GM12878 (cell line): ENCODE measurements around the gene C9orf72.

ENCODE experiments used
- ATF3 ChIP-seq: IDR thresholded peaks from 2 replicates; pipeline ENCODE4 v1.6.1; 2011; ENCODE audit warnings: low read depth, mild to moderate bottlenecking, low read length, moderate library complexity, borderline replicate concordance; ENCODE audit errors: extremely low read depth
- E2F4 ChIP-seq: IDR thresholded peaks from 2 replicates; pipeline ENCODE4 v1.6.1; 2012; ENCODE audit warnings: low read depth, low read length, improper control_type of control experiment
- ESRRA ChIP-seq: IDR thresholded peaks from 2 replicates; pipeline ENCODE4 v1.6.1; 2012; ENCODE audit warnings: mild to moderate bottlenecking, low read length, improper control_type of control experiment
- MYC ChIP-seq: IDR thresholded peaks from 2 replicates; pipeline ENCODE4 v1.6.1; 2011; ENCODE audit warnings: mild to moderate bottlenecking, low read length, moderate library complexity, inconsistent platforms; ENCODE audit not compliant: insufficient read depth, insufficient replicate concordance, insufficient read length, severe bottlenecking
- POLR2A ChIP-seq: IDR thresholded peaks from 2 replicates; pipeline ENCODE4 v1.6.1; 2011; ENCODE audit warnings: low read depth, mild to moderate bottlenecking, low read length
- SRF ChIP-seq, 2 experiments: IDR thresholded peaks; 2 replicates each; pipeline ENCODE4 v1.6.1; 2011; ENCODE audit warnings: low read depth in 2 of 2, low read length in 2 of 2, mild to moderate bottlenecking in 1 of 2, moderate library complexity in 1 of 2
- STAT3 ChIP-seq: IDR thresholded peaks from 2 replicates; pipeline ENCODE4 v1.6.1; 2011; ENCODE audit warnings: low read depth, low read length, improper control_type of control experiment
- TAF1 ChIP-seq: IDR thresholded peaks from 2 replicates; pipeline ENCODE4 v1.6.1; 2011; ENCODE audit warnings: mild to moderate bottlenecking, low read depth, low read length, borderline replicate concordance
- YY1 ChIP-seq: IDR thresholded peaks from 2 replicates; pipeline ENCODE4 v1.6.1; 2011; ENCODE audit warnings: low read depth, mild to moderate bottlenecking, low read length
- TF ChIP-seq, protein P1 (sequence below): fragments of 450-650 bp; IDR thresholded peaks from 2 replicates; pipeline ENCODE4 v1.6.1; 2017; ENCODE audit warnings: mild to moderate bottlenecking
- TF ChIP-seq, protein P2 (sequence below), 3 experiments: IDR thresholded peaks in 2 of 3; conservative IDR thresholded peaks in 1 of 3; 2 replicates each; pipeline ENCODE4 v1.5.1; 2011; ENCODE audit warnings: low read depth in 3 of 3, low read length in 3 of 3, mild to moderate bottlenecking in 3 of 3, control low read depth in 2 of 3, moderate library complexity in 2 of 3, inconsistent platforms in 1 of 3, mixed read lengths in 1 of 3; ENCODE audit not compliant: control insufficient read depth in 2 of 3, insufficient read depth in 1 of 3; ENCODE audit errors: extremely low read depth in 1 of 3

DNA sequence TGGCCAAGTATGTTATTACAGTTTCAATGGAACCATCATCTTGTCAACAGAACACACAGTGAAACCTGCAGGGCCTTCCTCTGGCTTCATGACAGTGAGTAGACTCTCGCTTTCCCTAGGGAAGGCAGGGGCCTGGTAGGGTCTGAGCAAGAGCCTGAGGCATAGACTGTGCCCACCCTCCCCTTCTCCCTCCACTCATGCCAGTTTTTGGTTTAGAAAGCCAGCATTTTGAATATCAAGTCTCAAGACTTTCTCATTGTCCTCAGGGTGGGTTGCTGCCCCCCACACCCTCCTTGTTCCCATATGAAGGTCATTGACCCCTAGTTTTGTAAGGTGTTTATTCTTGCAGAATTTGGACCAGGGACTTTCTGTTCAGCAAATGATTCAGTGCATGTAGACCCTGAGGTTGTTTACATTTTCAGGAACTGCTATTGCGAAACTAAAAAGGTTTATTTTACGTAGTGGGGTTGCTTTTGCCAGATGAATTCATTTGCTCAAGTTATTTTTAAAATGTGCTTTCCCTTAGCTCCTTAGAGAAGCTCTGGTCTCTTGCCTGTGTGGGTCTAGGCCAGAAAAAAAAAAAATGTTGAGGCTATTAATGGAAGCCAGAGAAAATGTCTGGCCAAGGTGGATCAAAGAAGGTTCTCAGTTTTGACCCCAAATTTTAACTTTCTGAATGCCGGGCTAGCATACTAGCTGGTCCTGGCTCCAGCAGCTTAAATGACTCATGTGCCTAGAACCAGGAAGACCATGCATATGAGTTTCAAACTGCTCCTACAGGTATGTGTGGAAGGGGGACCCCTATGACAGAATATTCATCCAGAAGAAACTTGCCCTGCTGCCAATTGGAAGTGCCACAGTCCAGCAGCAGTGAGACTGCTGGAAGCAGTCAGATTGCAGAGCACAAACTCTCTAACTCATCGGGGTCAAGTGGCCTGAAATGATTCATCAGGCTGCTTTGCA lies 33.5 kb downstream of the C9orf72 start:
- no peak for TF ChIP-seq MYC
- TF ChIP-seq ATF3 = no peak
- TF ChIP-seq SRF (IDR thresholded peaks at IDR 0.05; ENCODE audit: low read depth in 2 of 2, low read length in 2 of 2) = no peak
- no peak for TF ChIP-seq E2F4
- TF ChIP-seq, protein P1, sequence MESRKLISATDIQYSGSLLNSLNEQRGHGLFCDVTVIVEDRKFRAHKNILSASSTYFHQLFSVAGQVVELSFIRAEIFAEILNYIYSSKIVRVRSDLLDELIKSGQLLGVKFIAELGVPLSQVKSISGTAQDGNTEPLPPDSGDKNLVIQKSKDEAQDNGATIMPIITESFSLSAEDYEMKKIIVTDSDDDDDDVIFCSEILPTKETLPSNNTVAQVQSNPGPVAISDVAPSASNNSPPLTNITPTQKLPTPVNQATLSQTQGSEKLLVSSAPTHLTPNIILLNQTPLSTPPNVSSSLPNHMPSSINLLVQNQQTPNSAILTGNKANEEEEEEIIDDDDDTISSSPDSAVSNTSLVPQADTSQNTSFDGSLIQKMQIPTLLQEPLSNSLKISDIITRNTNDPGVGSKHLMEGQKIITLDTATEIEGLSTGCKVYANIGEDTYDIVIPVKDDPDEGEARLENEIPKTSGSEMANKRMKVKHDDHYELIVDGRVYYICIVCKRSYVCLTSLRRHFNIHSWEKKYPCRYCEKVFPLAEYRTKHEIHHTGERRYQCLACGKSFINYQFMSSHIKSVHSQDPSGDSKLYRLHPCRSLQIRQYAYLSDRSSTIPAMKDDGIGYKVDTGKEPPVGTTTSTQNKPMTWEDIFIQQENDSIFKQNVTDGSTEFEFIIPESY = no peak
- no peak for TF ChIP-seq POLR2A
- TF ChIP-seq YY1 = 0 out of 2 replicates have a peak, but pooled peaks have one; percentile 13
- no peak for TF ChIP-seq ESRRA
- TF ChIP-seq, protein P2, sequence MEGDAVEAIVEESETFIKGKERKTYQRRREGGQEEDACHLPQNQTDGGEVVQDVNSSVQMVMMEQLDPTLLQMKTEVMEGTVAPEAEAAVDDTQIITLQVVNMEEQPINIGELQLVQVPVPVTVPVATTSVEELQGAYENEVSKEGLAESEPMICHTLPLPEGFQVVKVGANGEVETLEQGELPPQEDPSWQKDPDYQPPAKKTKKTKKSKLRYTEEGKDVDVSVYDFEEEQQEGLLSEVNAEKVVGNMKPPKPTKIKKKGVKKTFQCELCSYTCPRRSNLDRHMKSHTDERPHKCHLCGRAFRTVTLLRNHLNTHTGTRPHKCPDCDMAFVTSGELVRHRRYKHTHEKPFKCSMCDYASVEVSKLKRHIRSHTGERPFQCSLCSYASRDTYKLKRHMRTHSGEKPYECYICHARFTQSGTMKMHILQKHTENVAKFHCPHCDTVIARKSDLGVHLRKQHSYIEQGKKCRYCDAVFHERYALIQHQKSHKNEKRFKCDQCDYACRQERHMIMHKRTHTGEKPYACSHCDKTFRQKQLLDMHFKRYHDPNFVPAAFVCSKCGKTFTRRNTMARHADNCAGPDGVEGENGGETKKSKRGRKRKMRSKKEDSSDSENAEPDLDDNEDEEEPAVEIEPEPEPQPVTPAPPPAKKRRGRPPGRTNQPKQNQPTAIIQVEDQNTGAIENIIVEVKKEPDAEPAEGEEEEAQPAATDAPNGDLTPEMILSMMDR (IDR thresholded peaks at IDR 0.05 in 2 of 3, conservative IDR thresholded peaks at IDR 0.05 in 1 of 3; ENCODE audit: control insufficient read depth in 2 of 3, extremely low read depth in 1 of 3, insufficient read depth in 1 of 3, low read depth in 3 of 3, low read length in 3 of 3) = no peak
- TF ChIP-seq TAF1 = no peak
- no peak for TF ChIP-seq STAT3
